Measurements from ENCODE around the gene LEFTY1.
"Not testable (repeated sequence)": the region's sequence is repeated elsewhere in the genome, so short reads cannot be mapped to it uniquely, and the experiment has no call there.

LEFTY1 gene

GRCh38 chr1:225892307-225892706 is 3.4 kb upstream of the LEFTY1 start:
- H3K4me3 ChIP-seq (ENCODE audit: low read length) = no peak overlapping the region
- no peak for TF ChIP-seq CTCF (conservative IDR thresholded peaks at IDR 0.05; ENCODE audit: low read length)
- DNase-seq (ENCODE audit: low read depth) = no peak

GRCh38 chr1:225891229-225891972 is 2.5 kb upstream of the LEFTY1 start:
- H3K4me3 ChIP-seq (ENCODE audit: low read length) = no peak overlapping the region
- TF ChIP-seq CTCF (conservative IDR thresholded peaks at IDR 0.05; ENCODE audit: low read length) = no peak
- no peak for DNase-seq (ENCODE audit: low read depth)

- no peak for DNase-seq (ENCODE audit: low read depth)
- TF ChIP-seq CTCF (conservative IDR thresholded peaks at IDR 0.05; ENCODE audit: low read length) = no peak
- no peak overlapping the region for H3K4me3 ChIP-seq (ENCODE audit: low read length)
These were observed 1.6 kb upstream of the LEFTY1 start for GRCh38 chr1:225890346-225891228.

- no peak for DNase-seq (ENCODE audit: low read depth)
- no peak overlapping the region for H3K4me3 ChIP-seq (ENCODE audit: low read length)
- no peak for TF ChIP-seq CTCF (conservative IDR thresholded peaks at IDR 0.05; ENCODE audit: low read length)
These were observed 797 bp upstream of the LEFTY1 start for GRCh38 chr1:225889743-225890142.

GRCh38 chr1:225888289-225888897 is 553 bp downstream of the LEFTY1 start:
- no peak for DNase-seq (ENCODE audit: low read depth)
- H3K4me3 ChIP-seq (ENCODE audit: low read length) = no peak overlapping the region
- no peak for TF ChIP-seq CTCF (conservative IDR thresholded peaks at IDR 0.05; ENCODE audit: low read length)

GRCh38 chr1:225887554-225888288 is 1.2 kb downstream of the LEFTY1 start:
- DNase-seq (ENCODE audit: low read depth); H3K4me3 ChIP-seq (ENCODE audit: low read length): not testable (repeated sequence)

- DNase-seq (ENCODE audit: low read depth) = no peak
- no peak for TF ChIP-seq CTCF (conservative IDR thresholded peaks at IDR 0.05; ENCODE audit: low read length)
- no peak overlapping the region for H3K4me3 ChIP-seq (ENCODE audit: low read length)
These were observed 2.0 kb downstream of the LEFTY1 start for GRCh38 chr1:225887030-225887314.
